Tibial artery (tissue), 4 donors: ENCODE measurements around the gene FHOD3.

Experiments
- DNase-seq, 2 donors: peaks; one replicate each; pipeline ENCODE4 v3.0.0-alpha.2; 2019
- H3K27ac ChIP-seq, 2 donors: fragments of 200-600 bp; sonication (generic) in 1 of 2; 1 replicate in 1 of 2; 2 replicates in 1 of 2; pipeline ENCODE4 v1.5.1; 2018 to 2019; ENCODE audit warnings: mild to moderate bottlenecking in 1 of 2
- H3K27me3 ChIP-seq, 2 donors: fragments of 200-600 bp; sonication (generic) in 1 of 2; one replicate each; pipeline versions ENCODE4 v1.5.1 to v1.6.0; 2016 to 2019
- H3K36me3 ChIP-seq, 3 donors: fragments of 200-600 bp; sonication (generic) in 2 of 3; one replicate each; pipeline ENCODE4 v1.5.1; 2016 to 2019; ENCODE audit warnings: mild to moderate bottlenecking in 2 of 3
- H3K4me1 ChIP-seq, 4 donors: fragments of 200-600 bp; sonication (generic) in 2 of 4; 1 replicate in 3 of 4; 2 replicates in 1 of 4; pipeline ENCODE4 v1.5.1; 2016 to 2019
- H3K4me3 ChIP-seq, 2 donors: fragments of 200-600 bp; sonication (generic) in 1 of 2; 1 replicate in 1 of 2; 2 replicates in 1 of 2; pipeline ENCODE4 v1.5.1; 2018 to 2019; ENCODE audit warnings: mild to moderate bottlenecking in 2 of 2
- H3K9me3 ChIP-seq, 3 donors: fragments of 200-600 bp; sonication (generic) in 1 of 3; one replicate each; pipeline ENCODE4 v1.5.1; 2016 to 2019
- CTCF ChIP-seq, 2 experiments: fragments of 200-600 bp in 1 of 2; fragments of 450-650 bp in 1 of 2; IDR thresholded peaks; one replicate each; pipeline ENCODE4 v1.5.1; 2017 to 2019; ENCODE audit warnings: antibody characterized with exemption in 2 of 2, mild to moderate bottlenecking in 1 of 2, moderate library complexity in 1 of 2
- intact Hi-C: fragments of 100-400 bp; cut with DNase I; formaldehyde crosslinking; loops from one replicate; pipeline ENCODE4 v1.15.0; 2023; ENCODE audit warnings: low total_unique reads

Gene FHOD3

GRCh38 chr18:36330435-36331052 lies 33.0 kb downstream of the FHOD3 start:
- intact Hi-C loops = no loop called here
- Histone ChIP-seq H3K27ac (no peak overlapping the region), H3K4me1 (peaks cover 0 to 7% (median 2%) of the 10 kb centered on the region in 4 donors), H3K36me3 (no peaks in the 10 kb centered on the region), H3K9me3 (no peaks in the 10 kb centered on the region), H3K27me3 (no peaks in the 10 kb centered on the region), H3K4me3 (no peak overlapping the region)
- no peak for DNase-seq
- no peak for TF ChIP-seq CTCF (IDR thresholded peaks at IDR 0.05)

GRCh38 chr18:36331521-36331971 lies 34.0 kb downstream of the FHOD3 start:
- no peak overlapping the region for H3K4me3 ChIP-seq
- intact Hi-C loops = no loop called here
- no peak for TF ChIP-seq CTCF (IDR thresholded peaks at IDR 0.05)
- no peaks in the 10 kb centered on the region for H3K27me3 ChIP-seq
- H3K36me3 ChIP-seq = no peaks in the 10 kb centered on the region
- peaks cover 0 to 7% (median 2%) of the 10 kb centered on the region in 4 donors for H3K4me1 ChIP-seq
- no peak overlapping the region for H3K27ac ChIP-seq
- no peak for DNase-seq
- no peaks in the 10 kb centered on the region for H3K9me3 ChIP-seq

- no peak for DNase-seq
- H3K4me1 ChIP-seq = peaks cover 0 to 7% (median 5%) of the 10 kb centered on the region in 4 donors
- no peaks in the 10 kb centered on the region for H3K27me3 ChIP-seq
- no peaks in the 10 kb centered on the region for H3K9me3 ChIP-seq
- H3K4me3 ChIP-seq = no peak overlapping the region
- intact Hi-C loops = no loop called here
- no peaks in the 10 kb centered on the region for H3K36me3 ChIP-seq
- TF ChIP-seq CTCF (IDR thresholded peaks at IDR 0.05) = no peak
- H3K27ac ChIP-seq = no peak overlapping the region
Observed at GRCh38 chr18:36333414-36333813, 35.9 kb downstream of the FHOD3 start.

GRCh38 chr18:36334798-36335197 lies 37.3 kb downstream of the FHOD3 start:
- H3K4me1 ChIP-seq = peaks cover 0 to 7% (median 5%) of the 10 kb centered on the region in 4 donors
- no peaks in the 10 kb centered on the region for H3K36me3 ChIP-seq
- DNase-seq = no peak
- no peak overlapping the region for H3K4me3 ChIP-seq
- no peaks in the 10 kb centered on the region for H3K27me3 ChIP-seq
- TF ChIP-seq CTCF (IDR thresholded peaks at IDR 0.05) = no peak
- intact Hi-C loops = no loop called here
- H3K27ac ChIP-seq = no peak overlapping the region
- H3K9me3 ChIP-seq = no peaks in the 10 kb centered on the region

- Histone ChIP-seq H3K36me3 (no peaks in the 10 kb centered on the region), H3K27me3 (no peaks in the 10 kb centered on the region), H3K4me1 (peaks cover 0 to 7% (median 2%) of the 10 kb centered on the region in 4 donors), H3K9me3 (no peaks in the 10 kb centered on the region), H3K27ac (no peak overlapping the region), H3K4me3 (no peak overlapping the region)
- no peak for TF ChIP-seq CTCF (IDR thresholded peaks at IDR 0.05)
- intact Hi-C loops = no loop called here
- DNase-seq = no peak
Observed at GRCh38 chr18:36335476-36336279, 38.2 kb downstream of the FHOD3 start.
